Measurements from ENCODE around the gene LDLR.

DNA sequence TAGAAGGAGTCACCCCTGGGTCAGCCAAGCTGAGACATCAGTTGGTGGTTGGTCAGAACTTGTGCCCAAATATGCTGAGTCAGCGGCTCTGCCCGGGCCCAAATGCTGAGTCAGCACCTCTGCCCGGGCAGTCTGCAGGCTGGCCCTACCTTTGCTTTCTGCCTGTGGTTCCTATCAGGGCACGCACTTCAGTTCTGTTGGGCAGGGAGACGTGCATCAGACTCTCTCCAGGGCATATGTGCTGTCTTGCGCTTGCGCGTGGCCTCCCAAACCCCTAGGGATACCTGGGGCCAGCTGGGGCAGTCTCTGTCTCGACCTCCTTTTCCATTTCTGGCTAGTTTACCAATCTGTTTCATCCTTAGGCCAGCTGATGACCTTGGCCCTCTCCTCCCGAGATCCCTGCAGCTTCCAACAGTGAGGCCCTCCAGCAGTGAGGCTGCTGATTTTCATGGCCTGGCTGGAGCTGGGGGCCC is 24.4 kb upstream of the LDLR start:
- TF ChIP-seq, protein P1, sequence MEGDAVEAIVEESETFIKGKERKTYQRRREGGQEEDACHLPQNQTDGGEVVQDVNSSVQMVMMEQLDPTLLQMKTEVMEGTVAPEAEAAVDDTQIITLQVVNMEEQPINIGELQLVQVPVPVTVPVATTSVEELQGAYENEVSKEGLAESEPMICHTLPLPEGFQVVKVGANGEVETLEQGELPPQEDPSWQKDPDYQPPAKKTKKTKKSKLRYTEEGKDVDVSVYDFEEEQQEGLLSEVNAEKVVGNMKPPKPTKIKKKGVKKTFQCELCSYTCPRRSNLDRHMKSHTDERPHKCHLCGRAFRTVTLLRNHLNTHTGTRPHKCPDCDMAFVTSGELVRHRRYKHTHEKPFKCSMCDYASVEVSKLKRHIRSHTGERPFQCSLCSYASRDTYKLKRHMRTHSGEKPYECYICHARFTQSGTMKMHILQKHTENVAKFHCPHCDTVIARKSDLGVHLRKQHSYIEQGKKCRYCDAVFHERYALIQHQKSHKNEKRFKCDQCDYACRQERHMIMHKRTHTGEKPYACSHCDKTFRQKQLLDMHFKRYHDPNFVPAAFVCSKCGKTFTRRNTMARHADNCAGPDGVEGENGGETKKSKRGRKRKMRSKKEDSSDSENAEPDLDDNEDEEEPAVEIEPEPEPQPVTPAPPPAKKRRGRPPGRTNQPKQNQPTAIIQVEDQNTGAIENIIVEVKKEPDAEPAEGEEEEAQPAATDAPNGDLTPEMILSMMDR (IDR thresholded peaks at IDR 0.05; ENCODE audit: low read depth, low read length) = no peak
- no peak for TF ChIP-seq MYC (IDR thresholded peaks at IDR 0.05; ENCODE audit: low read depth, low read length)

All from NB4 (cell line).